HUDEP-2 (cell line): Measurements from ENCODE around the gene SIRT5.

Experiments
- DNase-seq, 76 experiments: peaks; one replicate each; lab custom pipeline; 2025; ENCODE audit not compliant: unreplicated experiment in 76 of 76; lab: John Stamatoyannopoulos, UW

The SIRT5 gene

DNA sequence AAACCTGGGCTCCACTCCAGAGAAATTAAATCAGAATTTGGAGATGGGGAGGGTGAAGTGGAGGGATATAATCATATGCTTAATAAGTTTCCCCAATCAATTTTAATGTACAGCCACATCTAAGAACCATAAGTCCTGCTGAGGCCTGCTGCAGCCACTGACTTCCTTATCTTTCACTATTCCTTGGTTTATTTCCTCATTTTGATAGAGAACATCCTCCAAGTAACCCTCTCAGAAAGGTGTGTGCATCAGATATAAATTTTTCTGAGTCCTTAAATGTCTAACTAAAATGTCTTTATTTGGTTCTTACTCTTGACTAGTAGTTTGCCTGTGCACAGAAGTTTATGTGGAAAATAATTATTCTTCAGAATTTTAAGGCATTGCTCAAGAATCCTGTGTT, 23.7 kb upstream of the SIRT5 start:
- no peak for DNase-seq

DNA sequence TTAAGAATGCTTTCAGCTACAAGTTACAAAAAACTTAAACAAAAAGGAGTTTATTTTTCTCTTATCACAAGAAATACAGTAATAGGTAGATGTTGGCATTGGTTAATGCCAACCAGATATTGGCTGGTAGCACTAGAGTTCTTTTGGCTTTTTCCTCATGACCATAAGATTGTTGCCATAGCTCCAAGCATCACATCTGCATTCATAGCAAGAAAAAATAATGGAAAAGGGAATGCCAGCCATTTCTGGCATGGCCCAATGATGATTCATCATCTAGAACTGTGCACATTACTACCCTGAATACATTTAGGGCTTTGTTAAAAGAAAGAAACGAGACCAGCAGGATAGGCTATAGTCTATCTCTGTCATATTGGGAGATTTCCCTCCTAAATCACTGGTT, 20.8 kb upstream of the SIRT5 start:
- DNase-seq = no peak

DNA sequence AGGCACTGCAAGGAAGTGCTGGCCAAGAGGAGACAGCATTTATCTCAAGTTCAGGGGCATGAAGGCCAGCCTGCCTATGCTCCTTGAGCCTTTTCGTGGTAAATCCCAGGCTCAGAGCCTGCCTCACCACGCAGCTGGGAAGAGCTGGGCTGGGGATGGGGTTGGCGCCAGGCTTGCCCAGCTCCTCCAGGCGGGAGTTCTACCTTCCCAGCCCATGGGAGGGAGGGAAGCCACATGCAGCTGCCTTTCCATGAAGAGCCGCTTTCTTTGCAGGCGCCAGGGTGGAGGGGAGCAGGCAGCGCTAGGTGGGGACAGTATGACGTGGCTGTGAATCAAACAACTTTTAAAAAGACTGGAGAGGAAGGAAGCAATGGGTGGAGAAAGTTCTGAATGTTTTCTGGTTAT, 19.5 kb upstream of the SIRT5 start:
- no peak for DNase-seq

DNA sequence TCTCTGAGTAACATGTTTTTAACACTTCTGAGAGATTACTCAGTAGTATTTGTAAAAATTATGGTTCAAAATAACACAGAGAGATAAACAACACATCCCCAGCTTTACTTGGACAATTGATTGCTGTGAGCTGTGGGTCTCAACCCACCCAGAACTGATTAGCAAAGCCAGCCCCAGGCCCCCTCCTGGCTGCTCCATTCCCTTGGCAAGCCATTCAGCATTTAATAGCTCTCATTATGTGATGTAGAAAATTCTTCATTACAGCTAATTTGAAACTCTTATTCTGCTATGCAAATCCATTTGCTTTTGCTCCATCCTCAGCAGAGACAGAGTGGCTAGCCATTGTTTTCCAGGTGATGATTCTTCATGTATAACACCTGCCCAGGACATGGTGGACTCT, 16.6 kb upstream of the SIRT5 start:
- DNase-seq = no peak

DNA sequence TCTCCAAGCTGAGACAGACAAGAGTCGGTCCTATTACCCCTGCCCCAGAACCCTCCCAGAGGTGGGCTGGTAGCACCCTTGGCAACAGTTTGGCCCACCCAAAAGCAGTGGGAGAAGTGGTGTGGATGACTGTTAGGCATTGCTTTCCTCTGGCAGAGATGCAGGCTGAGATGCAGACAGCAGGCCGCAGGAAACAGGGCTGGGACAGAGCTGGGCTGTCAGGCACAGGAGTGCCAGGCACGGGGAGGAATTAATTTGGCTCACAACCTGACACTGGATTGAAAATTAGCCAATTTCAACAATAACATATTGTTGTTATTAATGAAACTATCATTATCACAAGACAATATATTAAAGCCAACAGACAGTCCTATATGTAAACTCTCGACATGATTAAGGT, 15.7 kb upstream of the SIRT5 start:
- no peak for DNase-seq

DNA sequence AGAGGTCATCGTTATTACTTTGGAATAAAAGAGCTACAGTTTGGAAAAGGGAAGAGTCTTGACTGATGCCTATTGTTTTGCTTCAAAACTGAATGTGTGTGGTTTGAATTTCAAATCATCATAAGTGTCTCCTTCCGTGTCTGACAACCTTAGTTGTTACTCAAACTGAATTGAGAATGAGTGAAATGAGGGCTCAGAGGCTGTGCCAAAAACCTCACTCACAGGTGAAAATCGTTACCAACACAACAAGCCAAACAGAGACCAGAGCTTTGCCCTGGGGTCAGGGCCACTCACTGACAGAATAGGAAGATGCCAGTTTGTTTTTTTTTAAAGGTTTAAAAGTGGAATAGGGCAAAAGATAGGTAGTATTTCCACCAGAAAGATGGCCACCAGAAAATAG, 15.2 kb upstream of the SIRT5 start:
- no peak for DNase-seq

DNA sequence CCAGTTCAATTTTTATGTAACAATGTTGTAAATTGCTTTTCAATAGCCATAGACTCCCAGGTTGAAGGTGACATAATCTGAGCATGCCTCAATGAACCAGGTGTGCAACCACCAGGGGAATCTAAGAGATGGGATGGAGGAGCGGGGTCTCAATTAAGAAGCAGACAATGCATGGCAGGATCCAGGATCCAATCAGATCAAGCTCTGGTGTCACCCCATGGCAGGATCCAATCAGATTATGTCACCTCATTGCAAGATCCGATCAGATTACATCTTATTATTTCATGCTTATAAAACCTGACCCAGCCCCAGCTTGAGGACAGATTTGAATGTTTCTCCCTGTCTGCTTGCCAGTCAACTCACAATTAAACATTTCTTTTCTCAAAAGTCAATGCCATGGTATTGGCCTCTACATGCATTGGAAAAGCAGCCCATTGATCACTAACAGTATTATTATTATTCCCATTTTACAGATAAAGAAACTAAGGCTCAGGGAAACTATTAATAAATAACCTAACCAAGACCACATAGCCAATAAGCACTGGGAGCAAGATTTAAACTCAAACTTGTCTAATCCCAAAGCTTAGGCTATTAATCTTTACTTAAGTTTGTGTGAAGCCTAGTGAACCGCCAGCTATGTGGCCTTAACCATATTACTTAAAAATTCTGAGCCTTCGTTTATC, 14.3 kb upstream of the SIRT5 start:
- no peak for DNase-seq

DNA sequence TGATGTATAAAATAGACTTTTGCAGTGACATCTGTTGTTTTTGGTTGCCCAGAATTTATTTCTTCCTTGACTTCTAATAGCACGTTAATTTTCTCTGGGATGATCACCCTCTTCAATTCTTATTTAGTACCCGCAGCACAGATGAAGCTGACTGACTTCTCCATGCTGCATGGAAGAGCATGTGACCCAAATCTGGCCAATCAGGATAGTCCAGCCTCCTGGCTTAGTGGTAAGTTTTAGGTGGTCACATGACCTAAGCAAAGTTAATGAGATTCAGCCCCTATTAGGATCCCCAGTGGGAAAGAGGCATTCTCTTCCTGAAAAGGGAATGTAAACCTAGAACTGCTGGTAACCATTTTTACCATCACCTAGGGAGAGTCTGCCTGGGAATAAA, 13.8 kb upstream of the SIRT5 start:
- no peak for DNase-seq

DNA sequence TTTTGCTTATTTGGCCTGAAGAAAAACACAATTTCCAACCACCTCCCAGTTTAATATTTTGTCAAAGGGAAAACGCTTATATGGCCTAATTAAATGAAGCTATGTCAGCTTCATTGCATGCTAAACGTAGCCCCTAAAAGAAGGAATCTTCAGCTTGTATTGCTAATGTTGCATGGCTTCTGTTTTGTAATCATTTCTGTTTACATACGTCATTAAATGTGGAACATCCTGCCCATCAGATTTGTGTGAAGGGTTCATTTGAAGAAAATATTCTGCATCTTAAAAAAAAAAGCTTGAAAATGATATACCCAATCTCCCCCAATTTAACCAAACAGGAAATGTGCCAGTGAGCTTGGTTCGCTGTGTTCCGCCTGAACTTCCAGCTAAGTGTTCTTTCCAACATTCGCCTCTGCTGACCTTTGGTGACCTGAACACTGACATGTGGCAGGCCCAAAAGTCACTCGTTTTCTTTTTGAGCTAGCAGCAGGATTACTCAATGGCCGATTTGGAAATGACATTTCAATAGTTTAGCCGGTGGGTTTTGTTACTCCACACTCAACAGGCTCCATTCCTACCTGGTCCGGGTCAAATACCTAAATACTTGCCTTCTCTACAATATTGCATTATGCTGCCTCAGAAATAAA, 12.7 kb upstream of the SIRT5 start:
- no peak for DNase-seq

DNA sequence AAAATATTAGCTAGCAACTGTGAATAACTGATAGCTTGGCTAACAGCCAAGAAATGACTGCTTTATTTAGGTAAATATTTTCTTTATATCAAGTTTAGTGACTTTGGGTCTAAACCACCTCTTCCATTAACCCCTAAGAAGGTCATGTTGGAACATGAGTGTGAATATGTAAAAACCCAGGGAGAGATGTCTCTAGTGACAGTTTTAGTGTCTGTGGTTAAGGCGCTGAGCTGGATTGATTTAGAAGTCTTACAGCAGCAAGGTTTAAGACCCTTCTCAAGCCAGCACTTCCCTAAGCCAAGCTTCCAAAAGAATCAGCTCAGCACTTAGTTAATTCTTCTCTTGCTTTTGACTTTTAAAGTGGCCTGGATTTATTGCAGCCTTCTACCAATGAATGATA, 11.4 kb upstream of the SIRT5 start:
- no peak for DNase-seq

DNA sequence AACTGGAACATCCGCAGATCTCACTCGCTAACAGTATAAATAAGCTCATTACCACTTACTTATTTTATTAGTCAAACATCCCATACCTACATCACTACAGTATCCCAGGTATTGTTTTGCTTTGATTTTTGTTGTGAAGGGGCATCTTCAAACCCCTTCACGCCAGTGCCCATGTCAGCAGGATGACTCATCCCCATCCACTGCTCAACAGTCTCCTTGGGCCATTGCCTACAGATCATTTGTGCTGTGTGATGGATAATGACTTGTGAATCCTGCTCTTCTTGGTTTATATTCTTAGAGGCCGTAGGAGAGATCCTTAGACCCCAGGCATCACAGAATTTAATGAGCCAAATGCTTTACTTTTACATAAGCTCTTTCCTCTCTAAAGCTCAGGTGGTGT, 8.5 kb upstream of the SIRT5 start:
- no peak for DNase-seq

DNA sequence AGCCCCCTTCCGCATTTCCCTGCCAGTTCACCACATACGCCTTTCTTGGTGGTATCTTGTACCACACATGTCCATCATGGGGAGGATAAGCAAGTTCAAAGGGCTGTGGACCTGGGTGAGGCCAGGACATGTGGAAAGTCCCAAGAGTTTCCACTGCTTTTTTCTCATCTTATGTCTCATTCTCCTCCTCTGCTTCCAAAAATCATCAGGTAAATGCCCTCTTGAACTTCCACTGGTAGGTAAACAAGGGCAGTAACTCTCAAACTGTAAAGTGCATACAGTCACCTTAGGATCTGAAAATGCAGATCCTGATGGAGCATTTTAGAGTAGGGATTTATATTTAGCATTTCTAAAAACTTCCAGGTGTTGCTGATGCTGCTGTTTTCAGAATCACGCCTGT, 7.9 kb upstream of the SIRT5 start:
- no peak for DNase-seq

DNA sequence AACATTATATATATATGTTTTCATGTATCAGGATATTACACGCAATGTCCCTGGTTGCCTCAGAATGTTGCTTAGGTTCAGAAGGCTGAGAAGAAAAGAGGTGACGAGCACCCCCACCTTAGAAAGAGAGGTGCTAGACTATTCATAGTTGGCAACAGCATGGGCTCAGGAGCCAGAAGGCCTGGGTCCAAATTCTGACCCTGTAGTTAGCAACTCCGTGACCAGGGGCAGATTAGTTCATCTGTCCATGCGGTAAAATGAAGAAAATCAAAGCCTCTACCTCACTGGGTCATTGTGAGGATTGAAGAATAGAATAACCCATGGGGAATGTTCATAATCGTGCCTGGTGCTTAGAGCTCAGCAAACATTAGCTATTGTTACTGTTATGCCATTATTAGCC, 5.4 kb upstream of the SIRT5 start:
- DNase-seq = no peak

DNA sequence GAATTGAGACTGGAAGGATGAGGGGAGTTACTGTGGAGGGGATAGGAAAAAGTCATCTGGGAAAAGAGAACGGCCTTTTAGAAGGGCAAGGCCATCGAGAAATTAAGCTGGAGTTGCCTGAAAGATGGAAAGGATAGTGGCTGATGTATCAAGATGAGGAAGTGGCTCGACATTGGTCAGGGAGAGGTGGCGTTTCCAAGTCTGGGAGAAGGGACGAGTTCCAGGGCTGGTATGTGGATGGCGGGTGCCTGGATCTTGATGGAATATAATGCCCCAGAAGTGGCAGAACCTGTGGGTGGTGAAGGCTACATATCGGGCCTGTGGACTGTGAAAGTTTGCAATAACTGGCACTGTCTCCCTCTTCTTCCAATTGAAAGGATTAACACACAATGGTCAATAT, 2.2 kb upstream of the SIRT5 start:
- no peak for DNase-seq

DNA sequence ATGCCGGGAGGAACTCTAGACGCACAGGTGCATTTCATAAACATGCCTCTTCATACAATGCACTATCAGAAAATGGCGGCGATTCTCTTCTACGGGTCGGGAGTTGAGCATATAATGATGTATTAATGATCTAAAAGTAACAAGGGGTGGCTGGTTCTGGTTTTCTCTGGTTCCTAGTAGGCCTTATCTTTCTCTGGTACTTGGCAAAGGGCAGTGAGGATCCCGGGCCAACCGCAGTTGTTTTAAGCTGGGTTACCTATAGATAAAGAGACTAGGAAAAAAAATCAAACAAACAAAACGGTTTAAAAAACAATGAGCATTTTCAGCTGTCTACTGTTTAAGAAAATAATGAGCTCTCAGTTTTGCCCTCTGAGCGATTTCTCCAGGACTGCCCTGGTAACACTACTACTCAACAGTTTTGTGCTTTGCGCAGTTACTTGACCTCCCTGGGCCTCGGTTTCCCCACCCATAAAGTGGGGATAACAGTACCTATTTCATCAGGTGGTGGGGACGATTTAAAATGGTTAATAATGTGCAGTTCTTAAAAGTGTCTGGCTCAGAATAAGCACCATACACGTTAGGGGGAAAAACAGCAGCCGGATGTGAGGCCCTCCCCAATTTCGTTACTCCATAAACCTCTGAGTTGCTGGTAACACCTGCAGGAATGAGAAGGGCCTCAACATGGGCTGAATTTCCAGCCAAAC, 1.3 kb upstream of the SIRT5 start:
- peak in 10 of 76 experiments; percentile 4 to 31 (median 14) for DNase-seq

DNA sequence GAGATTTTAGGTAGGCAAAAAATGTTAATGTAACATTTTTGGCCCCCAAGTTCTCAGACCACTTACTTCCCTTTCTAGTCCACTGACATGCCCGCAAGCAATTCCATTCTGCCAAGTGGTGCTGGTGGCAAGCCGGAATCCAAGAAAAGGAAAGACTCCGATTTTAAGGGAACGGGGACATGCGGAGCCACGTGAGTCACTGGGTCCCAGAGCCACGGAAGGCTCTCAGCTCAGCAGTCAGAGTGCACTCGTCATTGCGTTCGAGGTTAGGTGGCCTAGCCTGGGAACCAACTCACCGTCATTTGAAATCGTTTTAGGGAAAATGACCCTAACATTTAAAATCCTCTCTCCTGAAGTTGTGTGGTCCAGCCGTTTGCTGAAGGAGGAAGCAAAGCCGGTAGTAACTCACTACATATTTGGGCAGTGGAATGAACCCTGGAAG, 711 bp upstream of the SIRT5 start:
- peak in 9 of 76 experiments; percentile 22 to 58 (median 38) for DNase-seq

DNA sequence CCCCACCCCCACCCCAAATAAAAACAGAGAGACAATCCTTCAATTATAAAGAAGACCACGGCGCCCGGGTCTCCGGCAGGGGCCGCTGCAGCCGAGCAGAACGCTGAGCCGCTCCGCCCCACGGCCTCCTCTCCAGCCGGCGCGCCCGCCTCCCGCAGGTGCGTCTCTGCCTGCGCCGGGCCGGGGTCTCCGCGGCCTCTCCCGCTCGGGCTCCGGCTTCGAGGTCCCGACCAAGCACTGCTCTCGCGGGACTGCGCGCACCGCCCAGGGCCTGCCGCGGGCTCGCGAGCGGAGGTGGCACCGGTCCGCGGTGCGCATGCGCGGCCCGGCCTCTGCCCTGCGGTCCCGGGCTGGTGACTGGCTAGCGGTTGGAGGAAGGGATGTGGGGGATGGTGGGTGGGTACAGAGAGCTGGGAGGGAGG, 241 bp upstream of the SIRT5 start:
- peak in 75 of 76 experiments; percentile 65 to 97 (median 91) for DNase-seq

DNA sequence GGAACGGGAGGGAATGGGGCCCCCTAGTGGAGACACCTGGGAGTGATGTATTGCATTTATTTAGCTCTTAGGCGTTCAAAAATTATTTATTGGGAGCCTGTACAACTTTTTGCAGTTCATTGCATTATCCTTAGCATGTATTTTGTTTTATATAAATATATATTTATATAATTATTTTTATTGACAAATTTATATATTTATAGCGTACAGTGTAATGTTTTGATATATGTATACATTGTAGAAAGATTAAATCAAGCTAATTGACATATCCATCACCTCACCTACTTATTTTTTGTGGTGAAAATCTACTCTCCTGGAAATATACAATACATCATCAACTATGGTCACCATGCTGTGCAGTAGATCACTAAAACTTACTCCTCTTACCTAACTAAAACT, 975 bp downstream of the SIRT5 start:
- DNase-seq = no peak

DNA sequence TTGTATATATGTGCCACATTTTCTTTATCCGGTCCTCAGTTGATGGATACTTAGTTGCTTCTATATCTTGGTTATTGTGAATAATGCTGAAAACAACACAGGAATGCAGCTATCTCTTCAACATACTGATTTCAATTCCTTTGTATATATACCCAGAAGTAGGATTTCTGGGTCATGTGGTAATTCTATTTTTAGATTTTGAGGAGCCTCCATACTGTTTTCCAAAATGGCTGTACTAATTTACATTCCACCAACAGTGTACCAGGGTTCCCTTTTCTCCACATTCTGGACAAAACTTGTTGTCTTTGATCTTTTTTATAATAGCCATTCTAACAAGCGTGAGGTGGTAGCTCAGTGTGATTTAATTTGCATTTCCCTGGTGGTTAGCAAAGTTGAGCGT, 1.6 kb downstream of the SIRT5 start:
- DNase-seq = no peak

DNA sequence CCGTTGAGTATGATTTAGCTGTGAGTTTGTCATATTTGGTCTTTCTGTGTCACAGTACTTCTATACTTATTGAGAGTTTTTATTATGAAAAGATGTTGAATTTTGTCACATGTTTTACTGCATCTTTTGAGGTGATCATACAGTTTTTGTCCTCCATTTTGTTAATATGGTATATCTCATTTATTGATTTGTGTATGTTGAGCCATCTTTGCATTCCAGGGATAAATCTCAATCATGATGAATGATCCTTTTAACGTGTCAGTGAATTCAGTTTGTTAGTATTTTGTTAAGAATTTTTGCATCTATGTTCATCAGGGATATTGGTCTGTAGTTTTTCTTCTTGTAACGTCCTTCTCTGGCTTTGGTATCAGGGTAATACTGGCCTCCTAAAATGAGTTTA, 3.5 kb downstream of the SIRT5 start:
- no peak for DNase-seq

DNA sequence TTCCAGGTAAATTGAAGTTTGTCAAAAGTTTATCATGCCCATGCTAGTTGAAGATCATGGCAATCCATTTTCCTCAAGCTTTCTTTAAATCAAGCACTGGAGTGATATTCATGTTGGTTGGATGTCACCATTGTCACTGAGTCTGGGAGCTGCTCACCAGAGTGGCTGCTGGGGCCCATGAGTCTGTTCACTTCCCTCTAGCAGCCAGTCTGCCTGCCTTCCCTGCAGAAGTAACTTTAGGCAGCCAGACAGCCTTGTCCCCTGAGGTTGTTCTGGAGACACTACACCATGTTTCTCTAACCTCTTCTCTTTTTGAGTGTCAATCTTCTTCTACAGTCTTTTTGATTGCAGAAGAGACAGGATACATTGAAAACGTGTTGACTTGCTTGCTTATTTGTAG, 5.5 kb downstream of the SIRT5 start:
- no peak for DNase-seq

DNA sequence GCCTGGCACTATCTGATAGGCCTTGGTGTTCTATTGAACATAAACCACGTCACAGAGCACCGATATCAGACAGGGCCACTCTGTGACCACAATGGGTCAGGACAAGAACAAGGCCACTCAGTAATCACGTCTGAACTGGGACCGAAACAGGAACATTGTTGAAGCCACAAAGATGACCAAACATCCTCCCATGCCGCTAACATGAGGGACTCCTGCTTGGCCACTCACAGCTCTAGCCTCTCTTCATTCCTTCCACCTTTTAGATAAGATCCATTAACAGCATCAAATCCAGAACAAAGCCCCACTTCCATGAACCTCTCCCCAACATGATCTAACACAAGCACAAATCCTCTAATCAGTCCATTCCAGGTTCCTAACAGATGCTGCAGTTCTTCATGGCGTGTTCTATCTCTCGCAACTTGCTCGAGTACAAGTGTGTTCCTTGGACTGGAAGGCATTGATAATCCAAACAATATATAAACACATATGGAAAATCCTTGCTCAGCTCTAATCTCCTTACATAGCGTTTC, 7.4 kb downstream of the SIRT5 start:
- no peak for DNase-seq
